ENCODE data around the gene KCNJ3.

KCNJ3 gene

DNA sequence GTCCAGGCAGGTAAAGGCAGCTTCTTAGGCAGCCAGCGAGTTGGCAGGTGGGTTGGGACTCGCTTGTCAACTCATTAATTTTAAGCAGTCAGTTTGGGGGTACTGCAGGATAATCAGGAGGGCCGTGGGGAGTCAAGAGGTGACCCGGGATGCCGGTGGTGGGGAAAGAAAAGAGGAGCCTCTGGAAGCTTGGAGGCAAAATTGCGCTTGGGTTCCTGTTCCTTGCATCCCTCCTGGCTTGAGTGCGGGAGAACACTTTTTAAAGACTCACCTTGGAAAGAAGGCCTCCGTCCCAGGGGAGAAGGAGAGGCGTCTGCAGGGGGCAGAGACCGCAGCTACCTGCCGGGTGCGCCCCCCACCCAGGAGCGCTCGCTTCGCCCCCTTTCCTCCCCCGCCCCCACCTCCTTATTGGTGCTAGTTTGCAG is at the start of gene KCNJ3:
TSS of gene KCNJ3 (plus strand) at position 400 of the 425 bp plus-strand sequence. CDS start 81 bp downstream, outside the sequence.
- no peak for DNase-seq

- DNase-seq = no peak
Observed at GRCh38 chr2:154655499-154655898, 43.0 kb upstream of the KCNJ3 start.

GRCh38 chr2:154658854-154659253 is 39.6 kb upstream of the KCNJ3 start:
- no peak for DNase-seq

GRCh38 chr2:154664248-154664647 is 34.2 kb upstream of the KCNJ3 start:
- no peak for DNase-seq

- no peak for DNase-seq
Observed at GRCh38 chr2:154670083-154670482, 28.4 kb upstream of the KCNJ3 start.

DNA sequence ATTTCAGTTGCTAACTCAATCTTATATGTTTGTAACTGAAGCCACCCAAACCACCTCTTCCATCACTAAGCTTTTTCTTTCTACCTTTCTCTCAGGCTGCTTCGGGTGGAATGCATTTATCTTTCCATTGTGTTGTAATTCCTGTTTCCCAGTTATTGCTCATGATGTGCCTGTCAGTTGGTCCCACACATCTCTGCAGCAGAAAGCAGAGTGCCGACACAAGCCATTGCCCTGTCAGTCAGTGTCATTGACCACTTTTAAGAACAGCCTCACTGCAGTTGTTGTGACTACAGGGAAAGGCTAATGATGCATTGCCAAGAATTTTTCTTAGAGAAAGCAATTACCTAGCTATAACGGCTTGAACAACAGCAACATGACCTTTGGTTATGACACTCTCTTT is 24.8 kb upstream of the KCNJ3 start:
- DNase-seq = no peak

- DNase-seq = no peak
Observed at GRCh38 chr2:154677401-154677800, 21.1 kb upstream of the KCNJ3 start.

DNA sequence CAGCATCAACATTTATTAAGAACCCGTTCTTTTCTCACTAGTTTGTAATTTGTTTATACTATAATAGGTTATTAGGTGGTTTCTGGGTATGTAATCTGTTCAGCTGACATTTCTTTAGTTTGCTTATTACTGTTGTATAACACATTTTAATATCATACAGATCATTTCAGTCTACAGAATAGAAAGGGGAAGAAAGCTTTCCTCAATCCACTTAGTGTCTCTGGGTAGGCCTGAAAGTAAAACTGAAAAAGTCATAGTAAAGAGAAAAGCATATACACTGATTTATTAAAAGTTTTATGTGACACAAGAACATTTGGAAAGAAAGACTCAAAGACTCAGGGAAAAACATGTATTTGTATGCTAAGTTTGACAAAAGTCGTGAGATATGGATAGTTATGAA is 16.8 kb upstream of the KCNJ3 start:
- no peak for DNase-seq

DNA sequence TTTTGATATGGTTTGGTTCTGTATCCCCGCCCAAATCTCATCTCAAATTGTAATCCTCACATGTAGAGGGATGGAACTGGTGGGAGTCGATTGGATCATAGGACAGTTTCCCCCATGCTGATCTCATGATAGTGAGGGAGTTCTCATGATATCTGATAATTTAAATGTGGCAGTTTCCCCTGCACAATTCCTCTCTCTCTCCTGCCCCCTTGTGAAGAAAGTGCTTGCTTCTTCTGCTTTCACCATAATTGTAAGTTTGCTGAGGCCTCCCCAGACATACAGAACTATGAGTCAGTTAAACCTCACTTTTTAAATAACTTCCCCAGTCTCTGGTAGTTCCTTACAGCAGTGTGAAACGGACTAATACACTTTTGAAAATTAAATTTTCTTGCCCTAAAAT is 12.3 kb upstream of the KCNJ3 start:
- DNase-seq = no peak

DNA sequence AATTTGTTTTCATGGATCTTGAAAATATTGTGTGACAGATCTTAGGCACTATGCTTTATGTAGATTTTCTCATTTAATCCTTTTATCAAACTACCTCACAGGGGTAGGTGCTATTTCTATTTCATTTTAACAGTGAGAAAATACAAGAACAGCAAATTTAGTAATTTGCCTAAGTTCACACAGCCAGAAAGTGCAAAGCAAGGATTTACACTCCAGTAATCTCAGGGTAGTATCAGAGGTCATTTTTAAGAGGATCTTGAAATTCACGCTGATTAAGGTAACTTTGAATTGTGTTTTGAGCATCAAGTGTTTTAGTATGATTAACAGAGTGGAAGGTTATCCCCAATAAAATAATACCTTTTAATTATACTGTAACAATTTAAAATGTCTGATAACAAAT is 10.1 kb upstream of the KCNJ3 start:
- no peak for DNase-seq

- DNase-seq = no peak
Observed at GRCh38 chr2:154689158-154689557, 9.3 kb upstream of the KCNJ3 start.

GRCh38 chr2:154692927-154693326 is 5.6 kb upstream of the KCNJ3 start:
- DNase-seq = no peak

GRCh38 chr2:154693741-154694340 is 4.7 kb upstream of the KCNJ3 start:
- no peak for DNase-seq

GRCh38 chr2:154694881-154695280 is 3.6 kb upstream of the KCNJ3 start:
- DNase-seq = no peak

GRCh38 chr2:154696369-154696768 is 2.1 kb upstream of the KCNJ3 start:
- no peak for DNase-seq

GRCh38 chr2:154696810-154697417 is 1.6 kb upstream of the KCNJ3 start:
- no peak for DNase-seq

DNA sequence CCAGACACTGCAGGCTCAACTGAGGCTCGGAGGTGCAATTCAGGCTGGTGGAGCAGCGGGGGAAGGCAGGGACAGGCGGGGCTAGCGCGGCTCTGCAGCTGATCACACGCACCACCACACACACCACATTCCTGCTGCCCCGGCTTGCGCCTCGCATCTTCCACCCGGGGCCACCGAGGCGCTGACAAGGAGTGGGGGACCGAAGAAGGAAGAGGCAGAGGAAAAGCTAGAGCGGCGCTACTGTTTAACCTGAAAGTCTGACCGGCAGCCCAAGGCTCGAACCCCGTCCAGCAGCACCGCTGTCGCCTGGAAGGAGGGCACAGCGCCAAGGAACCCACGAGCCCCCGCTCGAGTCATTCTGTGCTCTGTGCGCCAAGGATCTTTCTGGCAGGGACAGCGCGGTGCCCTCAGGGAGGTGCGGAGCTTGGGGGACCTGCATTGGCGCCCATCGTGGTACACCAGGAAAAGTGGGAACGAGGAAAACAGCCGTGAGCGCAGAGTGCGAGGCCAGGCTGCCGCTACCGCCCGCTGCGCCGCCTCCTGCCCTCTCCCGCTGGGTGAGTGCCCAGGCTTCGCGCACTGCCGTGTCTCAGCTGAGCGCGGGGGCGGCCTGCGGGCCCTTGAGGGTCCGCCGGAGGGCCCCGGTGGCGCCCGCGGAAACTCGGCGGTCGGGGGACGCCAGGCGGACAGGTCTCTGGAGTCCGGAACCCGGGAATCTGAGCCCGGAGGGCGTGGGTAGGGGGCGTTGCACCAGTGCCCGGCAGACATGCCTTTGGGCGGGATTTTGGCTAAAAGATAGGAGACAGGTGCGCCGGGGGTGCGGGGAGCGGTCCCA is 860 bp upstream of the KCNJ3 start:
- DNase-seq = no peak

- DNase-seq = no peak
Observed at GRCh38 chr2:154698721-154699574, 453 bp downstream of the KCNJ3 start.

GRCh38 chr2:154699575-154699930 is 1.1 kb downstream of the KCNJ3 start:
- no peak for DNase-seq

GRCh38 chr2:154700136-154700535 is 1.6 kb downstream of the KCNJ3 start:
- DNase-seq = no peak

DNA sequence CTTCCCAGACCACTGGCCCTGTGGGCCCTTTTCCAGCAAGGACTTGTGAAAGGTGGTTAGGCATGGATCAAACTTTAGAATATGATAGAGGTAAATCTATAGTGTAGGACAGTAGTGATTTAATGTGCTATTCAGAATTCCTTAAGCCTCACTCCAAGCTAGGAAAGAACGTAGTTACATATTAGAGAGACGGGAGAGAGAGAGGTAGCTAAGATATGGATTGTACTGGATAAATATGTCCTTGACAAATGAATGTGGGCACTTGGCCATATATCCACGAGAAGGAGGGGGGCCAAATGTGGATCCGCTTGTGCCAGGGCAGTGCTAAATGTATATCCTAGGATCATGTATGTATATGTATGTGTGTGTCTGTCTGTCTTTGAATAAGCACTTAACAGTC is 6.5 kb downstream of the KCNJ3 start:
- DNase-seq = no peak

- no peak for DNase-seq
Observed at GRCh38 chr2:154706660-154707059, 8.2 kb downstream of the KCNJ3 start.

DNA sequence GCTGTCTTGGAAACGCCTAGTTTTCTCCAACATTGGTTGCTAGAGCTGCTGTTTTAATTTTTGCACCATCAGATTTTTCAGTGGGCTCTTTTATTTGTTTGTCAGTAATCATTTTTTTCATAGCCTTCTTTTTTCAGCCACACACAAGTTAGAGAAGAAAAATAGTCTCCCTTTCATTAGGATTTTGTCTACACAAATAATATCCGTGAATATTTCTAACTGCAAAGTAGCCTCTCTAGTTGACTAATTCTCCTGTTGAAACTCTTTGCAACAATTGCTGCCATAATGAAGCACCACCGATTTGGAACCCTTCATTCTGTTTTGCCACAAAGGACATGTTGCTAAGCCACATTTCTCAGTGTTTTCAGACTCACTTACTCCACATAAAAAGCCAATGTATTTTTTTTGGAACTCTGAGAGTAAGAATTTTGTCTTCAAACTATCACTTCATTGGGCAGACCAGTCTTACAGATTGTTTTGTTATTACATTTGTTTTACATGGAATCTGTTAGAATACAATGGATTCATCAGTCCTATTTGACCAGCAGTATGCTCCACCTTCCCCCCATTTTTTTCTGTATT is 9.6 kb downstream of the KCNJ3 start:
- DNase-seq = no peak
